Brain pericyte (primary cell): ENCODE data around the gene R3HCC1L.
"Not testable (repeated sequence)": the region's sequence is repeated elsewhere in the genome, so short reads cannot be mapped to it uniquely, and the experiment has no call there.

Experiments
- DNase-seq: peaks from one replicate; pipeline ENCODE4 v3.0.0-alpha.2; 2012; ENCODE audit warnings: low read depth, low spot score

Gene R3HCC1L

DNA sequence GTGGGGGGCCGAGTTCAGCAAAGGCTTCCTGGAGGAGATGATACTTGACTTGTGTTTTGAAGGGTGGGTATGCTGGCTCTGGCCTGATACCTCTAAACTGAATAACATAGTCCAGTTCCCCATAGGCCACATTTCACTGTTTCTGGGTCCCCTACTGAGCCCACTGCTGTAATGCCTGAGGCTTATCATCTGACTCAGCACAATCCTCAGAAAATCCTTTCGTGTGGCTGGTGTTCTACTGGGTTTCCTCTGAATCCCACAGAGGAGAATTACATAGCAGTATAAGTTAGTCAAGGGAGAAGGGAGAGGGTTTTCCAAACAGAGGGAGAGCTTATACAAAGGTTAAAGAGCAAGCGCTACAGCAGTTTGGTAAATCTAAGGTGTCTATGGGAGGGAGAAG, 2.8 kb upstream of the R3HCC1L start:
- DNase-seq = no peak

DNA sequence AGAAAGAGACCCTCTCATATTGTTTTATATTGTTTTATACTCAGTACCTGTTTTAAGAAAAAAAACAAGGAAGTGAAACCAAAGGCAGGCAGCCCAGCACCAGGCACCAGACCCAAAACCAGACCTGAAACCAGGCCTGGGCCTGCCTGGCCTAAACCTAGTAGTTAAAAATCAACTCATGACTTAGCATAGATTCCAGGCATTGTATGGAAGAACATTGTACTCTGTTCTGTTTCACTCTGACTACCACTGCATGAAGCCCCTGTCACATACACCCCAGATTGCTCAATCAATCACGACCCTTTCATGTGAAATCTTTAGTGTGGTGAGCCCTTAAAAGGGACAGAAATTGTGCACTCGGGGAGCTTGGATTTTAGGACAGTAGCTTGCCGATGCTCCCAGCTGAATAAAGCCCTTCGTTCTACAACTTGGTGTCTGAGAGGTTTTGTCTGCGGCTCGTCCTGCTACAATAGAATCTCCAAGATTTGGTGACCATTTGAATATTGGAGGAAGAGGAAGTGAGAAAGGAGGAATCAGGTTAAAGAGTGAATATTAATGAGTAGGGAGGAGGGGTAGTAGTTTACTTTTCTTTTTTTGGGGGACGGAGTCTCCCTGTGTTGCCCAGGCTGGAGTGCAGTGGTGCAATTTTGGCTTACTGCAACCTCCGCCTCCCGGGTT, 1.2 kb upstream of the R3HCC1L start:
- DNase-seq = not testable (repeated sequence)

DNA sequence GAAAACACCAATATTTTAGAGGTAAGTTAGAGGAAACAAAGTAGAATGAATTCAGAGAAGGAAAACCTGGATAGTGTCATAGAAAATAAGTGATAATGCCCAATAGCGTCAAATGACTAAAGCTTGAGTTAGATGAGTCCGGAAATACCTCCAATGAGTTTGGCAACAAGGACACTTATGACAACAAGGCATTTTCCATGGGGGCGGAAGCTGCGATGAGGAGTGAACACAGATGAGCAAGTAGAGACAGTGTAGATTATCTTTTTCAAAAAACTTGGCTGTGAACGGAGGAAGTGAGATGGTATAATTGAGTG, 383 bp upstream of the R3HCC1L start:
- no peak for DNase-seq

DNA sequence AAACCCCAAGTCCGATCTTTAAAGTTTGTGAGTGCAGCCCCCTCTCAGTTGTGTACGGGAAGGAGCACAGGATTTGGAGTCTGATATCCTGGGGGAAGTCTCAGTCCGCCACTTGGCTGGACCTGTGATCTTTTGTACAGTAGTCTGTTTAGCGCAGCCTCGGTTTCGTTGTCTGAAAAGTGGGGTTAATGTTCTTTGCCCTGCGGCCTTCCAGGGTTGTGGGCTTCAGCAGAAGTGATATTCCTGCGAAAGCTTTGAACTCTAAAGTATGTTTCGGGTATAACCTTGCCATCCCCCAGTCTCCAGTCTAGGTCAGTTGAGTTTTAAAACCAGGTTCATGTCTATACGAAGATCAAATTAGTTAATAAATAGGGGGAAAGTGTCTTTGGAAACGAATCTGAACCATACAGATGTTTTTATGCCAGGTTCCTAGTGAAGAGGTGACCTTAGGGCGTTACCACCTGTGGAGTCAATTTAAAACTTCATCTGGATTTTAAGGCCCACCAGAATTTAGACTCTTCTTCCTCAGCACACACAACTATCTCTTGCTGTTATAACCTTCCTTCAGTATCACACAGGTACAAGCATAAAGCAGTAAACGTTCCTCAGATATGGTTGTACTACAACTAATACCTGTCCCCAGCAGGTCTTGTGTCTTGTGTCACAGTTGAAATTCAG, 904 bp downstream of the R3HCC1L start:
- DNase-seq = no peak

DNA sequence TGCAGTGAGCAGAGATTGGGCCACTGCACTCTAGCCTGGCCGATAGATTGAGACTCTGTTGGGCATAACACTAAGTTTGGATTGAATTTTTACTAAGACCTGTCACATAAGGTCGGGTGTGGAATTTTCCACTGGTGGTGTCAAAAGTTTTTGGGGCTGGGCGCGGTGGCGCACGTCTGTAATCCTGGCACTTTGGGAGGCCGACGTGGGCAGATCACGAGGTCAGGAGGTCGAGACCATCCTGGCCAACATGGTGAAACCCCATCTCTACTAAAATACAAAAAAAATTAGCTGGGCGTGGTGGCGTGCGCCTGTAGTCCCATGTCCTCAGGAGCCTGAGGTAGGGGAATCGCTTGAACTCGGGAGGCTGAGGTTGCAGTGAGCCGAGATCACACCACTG, 2.3 kb downstream of the R3HCC1L start:
- DNase-seq = not testable (repeated sequence)

DNA sequence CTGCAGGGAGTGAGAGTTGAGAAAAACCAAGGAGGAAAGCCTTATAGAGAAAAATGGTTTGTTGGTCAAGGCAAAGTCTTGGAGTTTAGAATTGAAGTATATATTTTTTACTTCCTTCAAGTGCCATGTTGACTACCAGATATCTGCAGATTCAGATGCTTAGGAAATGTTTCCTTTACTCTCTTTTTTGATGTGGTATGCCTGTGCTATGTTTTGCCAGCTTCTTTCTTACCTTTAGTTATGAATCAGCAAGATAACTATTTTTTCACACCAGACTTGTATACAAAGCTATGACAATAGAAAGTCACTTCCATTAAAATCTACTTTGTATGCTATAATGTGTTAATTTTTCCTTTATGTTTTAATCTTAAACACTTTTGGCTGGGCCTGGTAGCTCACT, 3.6 kb downstream of the R3HCC1L start:
- DNase-seq = no peak

DNA sequence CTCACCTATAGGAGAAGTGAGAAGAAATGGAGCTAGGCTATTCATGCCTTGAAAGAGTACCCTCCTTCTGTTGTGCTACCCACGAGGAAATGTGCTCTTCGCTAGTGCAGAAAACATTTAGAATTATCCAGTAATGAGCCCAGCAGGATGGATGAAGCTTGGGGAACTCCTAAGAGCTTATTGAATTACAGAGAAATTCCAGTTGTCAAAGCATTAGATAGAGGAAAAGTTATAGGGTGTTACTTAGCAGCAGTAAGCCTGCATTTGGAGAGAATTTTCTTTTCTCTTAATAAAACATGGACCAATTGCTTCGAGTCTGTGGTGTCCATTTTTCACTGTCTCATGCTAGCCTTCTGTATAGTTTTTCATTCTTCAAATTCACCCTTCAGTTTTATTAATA, 5.0 kb downstream of the R3HCC1L start:
- no peak for DNase-seq

DNA sequence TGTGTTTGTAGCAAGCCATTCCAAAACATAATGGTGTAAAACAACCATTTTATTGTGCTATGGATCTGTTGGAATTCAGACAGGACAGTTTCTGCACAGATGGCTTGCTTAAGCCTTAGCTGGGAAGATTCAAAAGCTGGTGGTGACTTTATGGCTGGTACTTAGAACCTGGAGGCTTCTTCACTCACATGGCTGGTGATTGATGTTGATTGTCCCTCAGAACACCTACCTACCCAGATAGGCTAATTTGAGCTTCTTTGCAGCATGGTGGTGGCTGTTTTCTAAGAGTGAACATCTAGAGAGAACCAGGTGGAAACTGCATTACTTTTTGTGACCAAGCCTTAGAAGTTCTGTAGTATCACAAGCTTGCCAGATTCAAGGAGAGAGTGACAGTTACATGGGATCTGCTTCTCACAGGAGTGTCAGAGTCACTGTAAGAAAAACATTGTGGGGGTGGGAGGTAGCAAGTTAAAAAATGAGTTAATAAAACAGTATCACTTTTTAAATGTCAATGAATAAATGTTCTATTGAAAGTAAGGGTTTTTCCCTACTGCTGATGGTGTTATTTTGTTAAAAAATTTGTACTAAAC, 7.1 kb downstream of the R3HCC1L start:
- DNase-seq = no peak

DNA sequence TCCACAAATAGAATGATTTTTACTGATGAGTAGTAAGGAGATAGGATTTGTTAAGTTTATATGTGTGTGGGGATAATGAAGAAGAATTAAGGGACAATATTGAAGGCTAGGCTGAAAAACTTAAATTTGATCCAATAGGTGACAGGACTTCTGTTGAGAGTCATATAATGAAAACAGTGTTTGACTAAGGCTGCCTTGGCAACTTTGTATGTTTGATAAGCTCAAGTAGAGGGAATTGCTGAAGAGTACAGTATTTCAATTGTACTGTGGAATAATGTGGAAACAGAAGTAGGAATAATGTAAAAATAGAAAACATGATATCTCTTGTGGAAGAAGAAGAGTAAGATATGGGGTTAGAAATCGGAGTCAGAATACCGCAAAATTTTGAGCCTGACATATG, 10.5 kb downstream of the R3HCC1L start:
- DNase-seq = no peak

DNA sequence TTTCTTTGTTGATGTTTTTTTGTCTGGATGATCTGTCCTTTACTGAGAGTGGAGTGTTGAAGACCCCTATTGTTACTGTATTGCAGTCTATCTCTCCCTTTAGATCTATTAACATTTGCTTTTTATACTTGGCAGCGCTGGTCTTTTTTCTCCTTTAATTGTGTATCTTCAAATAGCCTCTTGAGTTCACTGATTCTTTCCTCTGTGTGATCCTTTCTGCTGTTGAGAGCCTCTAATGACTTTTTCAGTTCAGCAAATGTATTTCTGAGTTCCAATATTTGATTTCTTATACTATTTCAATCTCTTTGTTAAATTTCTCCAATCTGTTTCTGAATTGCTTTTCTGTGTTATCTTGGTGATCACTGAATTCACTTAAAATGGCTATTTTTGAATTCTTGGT, 15.4 kb downstream of the R3HCC1L start:
- no peak for DNase-seq

DNA sequence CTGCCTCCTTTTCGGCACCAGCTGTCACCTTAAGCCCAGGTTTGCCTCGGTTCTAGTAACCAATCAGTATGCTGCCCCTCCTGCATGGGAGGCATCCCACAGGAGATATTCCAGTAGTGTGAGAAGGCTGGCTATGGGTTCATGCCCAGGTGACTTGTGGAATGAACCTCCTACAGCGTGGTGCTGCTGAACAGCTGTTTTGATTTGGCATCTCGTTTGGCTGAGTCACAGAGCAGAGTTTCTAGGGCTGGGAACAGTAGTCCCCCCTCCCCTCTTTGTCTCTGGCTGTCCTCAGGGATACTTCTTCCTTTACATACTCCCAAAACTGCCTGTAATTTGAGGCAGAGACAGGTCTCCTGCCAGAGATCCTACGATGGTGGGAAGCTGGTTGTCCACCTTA, 16.1 kb downstream of the R3HCC1L start:
- DNase-seq = peak; percentile 45

DNA sequence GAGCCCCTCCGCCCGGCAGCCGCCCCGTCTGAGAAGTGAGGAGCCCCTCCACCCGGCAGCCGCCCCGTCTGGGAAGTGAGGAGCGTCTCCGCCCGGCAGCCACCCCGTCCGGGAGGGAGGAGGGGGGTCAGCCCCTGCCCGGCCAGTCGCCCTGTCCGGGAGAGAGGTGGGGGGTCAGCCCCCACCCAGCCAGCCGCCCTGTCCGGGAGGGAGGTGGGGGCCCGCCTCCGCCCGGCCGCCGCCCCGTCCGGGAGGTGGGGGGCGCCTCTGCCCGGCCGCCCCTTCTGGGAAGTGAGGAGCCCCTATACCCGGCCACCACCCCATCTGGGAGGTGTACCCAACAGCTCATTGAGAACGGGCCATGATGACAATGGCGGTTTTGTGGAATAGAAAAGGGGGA, 18.3 kb downstream of the R3HCC1L start:
- not testable (repeated sequence) for DNase-seq

DNA sequence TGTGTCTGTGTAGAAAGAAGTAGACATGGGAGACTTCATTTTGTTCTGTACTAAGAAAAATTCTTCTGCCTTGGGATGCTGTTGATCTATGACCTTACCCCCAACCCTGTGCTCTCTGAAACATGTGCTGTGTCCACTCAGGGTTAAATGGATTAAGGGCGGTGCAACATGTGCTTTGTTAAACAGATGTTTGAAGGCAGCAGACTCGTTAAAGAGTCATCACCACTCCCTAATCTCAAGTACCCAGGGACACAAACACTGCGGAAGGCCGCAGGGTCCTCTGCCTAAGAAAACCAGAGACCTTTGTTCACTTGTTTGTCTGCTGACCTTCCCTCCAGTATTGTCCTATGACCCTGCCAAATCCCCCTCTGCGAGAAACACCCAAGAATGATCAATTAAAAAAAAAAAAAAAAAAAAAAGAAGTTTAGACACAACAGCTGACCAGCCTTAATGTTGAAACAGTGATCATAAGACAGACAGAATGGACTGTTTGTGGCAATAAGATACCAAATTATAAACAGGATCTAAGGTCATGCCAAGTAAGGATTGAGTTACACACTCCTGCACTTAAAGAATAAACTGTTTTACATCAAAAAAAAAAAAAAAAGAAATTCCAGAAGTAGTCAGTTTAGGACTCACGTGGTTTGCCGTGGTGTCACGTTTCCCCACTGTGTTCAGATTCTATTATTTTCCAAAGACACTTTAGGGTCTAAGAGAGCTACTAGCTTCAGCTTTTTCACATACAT, 18.9 kb downstream of the R3HCC1L start:
- not testable (repeated sequence) for DNase-seq

DNA sequence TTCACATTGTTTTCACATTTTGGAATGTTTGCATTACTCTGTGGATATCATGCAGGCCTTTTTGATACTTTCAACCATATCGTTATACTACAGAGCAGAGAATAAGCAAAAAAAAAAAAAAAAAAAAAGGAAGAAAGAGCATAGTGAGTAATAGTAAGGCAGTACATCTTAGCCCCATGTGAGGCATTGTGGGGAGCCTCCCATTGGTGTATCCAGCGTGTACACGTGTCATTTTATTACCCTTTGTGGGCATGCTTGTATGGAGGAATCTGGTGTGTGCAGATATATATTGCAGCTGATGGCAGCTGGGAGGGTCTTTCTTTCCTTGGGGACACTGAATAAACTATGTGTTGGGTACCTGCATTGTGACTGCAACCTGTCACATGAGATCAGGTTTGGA, 19.6 kb downstream of the R3HCC1L start:
- DNase-seq = no peak

DNA sequence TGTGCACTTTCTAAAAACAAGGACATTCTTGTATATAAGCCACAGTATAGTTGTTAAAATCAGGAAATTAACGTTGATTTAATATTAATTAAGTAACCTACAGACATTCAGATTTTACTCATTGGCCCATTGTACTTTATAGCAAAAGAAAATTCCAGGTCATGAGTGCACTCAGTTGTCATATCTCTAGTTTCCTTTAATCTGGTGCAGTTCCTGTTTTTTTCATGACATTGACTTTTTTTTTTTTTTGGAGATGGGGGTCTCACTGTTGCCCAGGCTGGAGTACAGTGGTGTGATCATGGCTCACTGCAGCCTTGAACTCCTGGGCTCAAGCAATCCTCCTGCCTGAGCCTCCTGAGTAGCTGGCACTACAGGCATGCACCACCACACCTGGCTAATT, 24.1 kb downstream of the R3HCC1L start:
- no peak for DNase-seq

DNA sequence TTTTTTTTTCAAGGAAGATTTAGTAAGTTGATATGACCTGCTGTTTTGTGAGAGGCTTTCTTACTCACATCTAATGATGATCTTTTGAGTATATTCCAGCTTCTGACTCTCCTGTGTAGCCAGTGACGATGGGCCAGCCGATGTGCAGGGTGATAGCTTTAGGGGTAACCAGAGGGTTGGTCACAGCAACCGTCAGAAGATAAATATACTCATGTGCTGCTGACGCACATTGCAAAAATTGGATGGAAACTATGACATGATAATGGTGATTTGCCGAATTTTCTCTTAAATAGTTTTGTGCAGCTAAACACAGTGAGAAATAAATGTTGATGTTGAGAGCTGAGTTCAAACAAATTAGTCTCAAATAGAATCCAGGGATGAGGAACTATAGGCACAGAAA, 29.5 kb downstream of the R3HCC1L start:
- no peak for DNase-seq

DNA sequence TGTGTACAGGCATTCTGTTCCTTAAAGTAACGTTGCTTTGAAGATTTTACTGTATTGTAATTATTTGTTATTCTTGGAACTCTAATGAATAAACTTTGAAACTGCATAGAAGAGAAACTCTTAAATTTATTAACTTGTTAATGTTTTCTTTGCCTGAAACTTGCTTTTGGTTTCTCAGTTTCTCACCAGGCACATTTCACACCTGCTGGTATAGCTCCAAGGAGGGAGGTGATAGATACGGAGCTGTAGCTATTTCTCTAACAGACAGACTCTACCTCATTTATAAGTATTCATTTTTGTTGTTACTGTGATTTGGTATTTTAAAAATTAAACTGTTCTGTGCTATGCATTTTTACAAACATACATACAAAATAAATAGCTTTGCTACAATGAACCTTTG, 32.7 kb downstream of the R3HCC1L start:
- DNase-seq = no peak

DNA sequence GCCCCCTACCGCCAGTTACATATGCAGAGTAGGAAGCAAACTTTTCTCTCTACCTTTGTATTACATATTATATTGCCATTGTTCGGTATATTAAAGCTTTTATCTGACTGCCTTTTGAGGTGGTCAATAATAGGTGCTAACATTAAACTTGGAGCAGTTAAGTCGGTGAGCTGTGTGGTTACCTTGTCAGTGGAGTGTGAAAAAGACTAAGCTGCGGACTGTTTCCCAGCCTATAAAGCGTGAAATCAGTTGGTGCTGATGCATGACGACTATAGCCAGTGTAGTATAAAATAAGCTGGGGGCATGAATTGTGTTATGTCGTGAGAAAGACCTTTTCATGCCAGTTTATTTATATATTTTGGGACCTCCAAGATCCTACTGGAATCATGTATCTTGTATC, 33.7 kb downstream of the R3HCC1L start:
- DNase-seq = no peak

DNA sequence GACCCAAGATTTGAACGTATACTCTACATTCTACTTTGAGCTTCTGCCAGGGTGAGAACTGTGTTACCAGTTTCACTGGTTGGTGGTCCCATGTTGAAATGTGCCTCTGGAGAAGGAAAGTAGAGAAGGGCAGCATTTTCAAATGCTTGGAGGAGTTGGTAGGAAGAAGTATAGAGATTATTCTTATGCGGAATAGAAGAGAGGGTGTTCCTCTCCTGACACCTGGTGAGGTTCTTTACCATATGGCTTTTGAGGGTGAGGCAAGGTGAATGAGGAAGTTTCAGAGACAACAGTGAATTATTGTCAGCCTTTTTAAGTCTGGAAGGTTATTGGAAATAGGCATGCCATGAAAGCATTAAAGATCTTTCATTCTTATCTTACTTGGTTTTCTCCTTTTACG, 34.3 kb downstream of the R3HCC1L start:
- no peak for DNase-seq

DNA sequence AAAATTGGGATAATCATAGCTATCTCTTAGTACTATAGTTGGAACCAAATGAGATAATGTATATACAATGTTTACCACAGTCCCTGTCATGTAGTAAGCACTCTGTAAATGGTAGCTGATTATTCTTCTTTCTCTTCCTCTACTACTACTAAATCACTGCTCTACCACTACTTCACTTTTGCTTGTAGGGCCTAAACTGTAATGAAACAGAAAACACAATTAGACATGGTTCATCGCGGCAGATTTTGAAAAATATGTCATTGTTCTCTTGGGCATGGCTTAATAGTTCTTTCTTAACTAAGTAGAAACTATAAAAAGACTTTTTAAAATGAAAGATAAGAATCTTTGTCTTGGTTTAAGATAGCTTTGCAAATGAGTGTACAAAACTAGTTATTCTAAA, 34.9 kb downstream of the R3HCC1L start:
- DNase-seq = no peak

DNA sequence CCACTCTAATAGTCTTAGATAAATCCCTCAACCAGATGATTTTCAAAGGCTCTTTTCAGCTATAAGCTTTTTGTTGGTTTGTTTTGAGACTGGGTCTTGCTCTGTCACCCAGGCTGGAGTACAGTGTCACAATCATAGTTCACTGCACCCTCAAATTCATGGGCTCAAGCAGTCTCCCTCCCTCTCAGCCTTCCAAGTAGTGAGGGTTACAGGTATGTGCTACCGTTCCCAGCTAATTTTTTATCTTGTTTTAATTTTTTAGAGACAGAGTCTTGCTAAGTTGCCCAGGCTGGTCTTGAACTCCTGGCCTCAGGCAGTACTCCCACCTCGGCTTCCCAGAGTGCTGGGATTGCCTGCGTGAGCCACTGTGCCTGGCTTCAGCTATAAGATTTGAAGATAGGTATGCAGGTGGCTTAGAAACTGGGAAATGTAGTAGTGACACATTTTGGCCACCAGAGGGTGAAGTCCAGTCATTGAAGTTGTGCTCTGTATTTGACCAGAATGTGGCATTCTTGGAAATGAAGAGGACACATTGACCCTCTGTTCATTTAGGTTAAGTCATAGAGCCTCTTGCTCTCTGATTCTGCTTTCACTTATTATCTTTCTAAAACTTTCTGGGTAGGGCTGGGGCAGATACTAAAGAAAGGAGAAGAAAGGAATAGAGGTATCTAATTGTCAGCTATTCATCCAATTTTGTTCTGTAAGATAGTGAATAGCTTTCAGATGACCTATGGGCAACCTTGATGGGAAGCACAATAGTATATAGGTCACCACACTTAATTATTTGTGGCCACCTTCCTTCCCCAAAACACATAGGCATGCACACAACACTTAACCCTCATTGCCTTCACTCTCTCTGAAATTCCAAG, 36.0 kb downstream of the R3HCC1L start:
- DNase-seq = no peak

DNA sequence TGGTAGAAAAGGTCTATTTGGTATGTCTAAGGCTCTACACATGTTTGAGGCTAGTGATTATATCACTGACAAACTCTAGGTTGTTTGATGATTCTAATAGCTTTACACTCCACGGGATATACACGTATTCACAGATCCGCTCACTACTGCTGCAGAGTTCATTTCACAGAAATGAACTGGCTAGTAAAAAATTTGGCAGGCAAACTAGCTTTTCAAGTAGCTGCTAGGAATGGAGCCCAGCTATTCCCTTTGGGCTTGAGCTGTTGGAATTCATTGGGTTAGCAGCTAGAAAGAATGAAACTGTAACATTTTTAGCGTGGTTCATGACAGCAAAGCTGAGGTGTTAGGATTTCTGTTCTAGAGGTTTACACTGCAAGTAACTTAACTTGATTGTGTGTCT, 37.6 kb downstream of the R3HCC1L start:
- no peak for DNase-seq
